LNCaP clone FGC (cell line): ENCODE data around the gene MAN1A1.
A peak's percentile ranks its signal among the peaks of the same experiment; 100 is the strongest.

Source experiments
- DNase-seq: peaks from one replicate; pipeline ENCODE4 v3.0.0-alpha.2; 2011; ENCODE audit warnings: low read depth
- H3K4me3 ChIP-seq: 2 replicates; pipeline ENCODE4 v1.5.1; 2011; ENCODE audit warnings: mild to moderate bottlenecking, low read depth, low read length, control low read depth
- TF ChIP-seq, protein P1 (sequence below): IDR thresholded peaks from 2 replicates; pipeline ENCODE4 v1.5.1; 2012; ENCODE audit warnings: mild to moderate bottlenecking; ENCODE audit not compliant: control insufficient read depth, insufficient read depth; ENCODE audit errors: extremely low read depth

MAN1A1 gene

DNA sequence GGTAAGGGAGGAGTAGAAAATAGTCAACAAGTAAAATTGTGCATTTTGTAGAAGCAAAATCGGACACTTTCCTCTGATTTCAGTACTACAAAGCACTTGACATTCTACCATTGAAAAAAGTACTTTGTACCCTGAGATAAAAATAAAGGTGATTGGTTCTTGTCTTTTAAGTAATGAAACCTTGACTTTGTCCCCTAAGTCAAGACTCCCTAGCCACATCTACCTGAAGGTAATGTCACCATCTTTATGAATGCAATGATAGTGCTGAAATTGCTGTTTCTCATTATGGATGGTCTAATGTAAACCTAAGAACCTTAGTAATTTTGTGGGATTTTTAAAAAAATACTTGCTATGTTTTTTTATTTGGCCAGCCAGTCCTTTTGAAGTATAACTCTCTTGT is 2.4 kb upstream of the MAN1A1 start:
- DNase-seq, result no peak
- TF ChIP-seq, protein P1, sequence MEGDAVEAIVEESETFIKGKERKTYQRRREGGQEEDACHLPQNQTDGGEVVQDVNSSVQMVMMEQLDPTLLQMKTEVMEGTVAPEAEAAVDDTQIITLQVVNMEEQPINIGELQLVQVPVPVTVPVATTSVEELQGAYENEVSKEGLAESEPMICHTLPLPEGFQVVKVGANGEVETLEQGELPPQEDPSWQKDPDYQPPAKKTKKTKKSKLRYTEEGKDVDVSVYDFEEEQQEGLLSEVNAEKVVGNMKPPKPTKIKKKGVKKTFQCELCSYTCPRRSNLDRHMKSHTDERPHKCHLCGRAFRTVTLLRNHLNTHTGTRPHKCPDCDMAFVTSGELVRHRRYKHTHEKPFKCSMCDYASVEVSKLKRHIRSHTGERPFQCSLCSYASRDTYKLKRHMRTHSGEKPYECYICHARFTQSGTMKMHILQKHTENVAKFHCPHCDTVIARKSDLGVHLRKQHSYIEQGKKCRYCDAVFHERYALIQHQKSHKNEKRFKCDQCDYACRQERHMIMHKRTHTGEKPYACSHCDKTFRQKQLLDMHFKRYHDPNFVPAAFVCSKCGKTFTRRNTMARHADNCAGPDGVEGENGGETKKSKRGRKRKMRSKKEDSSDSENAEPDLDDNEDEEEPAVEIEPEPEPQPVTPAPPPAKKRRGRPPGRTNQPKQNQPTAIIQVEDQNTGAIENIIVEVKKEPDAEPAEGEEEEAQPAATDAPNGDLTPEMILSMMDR, result no peak
- no peak overlapping the region for H3K4me3 ChIP-seq

DNA sequence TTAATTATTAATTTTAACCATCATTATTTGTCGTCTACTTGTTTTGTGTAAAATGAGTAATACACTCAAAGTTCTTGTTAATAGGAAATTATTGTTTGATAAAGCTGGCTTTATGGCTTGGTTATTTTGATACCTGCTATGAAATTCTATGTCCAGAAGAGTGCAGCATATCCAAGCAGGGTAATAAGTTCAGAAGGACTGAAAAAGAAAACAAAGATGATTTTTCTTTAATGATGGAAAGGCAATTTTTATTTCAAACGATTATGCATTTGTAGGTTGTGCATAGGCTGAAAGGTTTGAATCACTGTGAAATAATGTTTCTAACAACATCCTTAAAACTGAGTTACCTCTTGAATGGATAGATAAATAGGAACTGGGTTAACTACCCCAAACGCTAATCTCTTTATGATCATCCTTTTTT is 1.4 kb upstream of the MAN1A1 start:
- TF ChIP-seq, protein P1, result peak; percentile 57
- DNase-seq, result no peak
- H3K4me3 ChIP-seq, result no peak overlapping the region

DNA sequence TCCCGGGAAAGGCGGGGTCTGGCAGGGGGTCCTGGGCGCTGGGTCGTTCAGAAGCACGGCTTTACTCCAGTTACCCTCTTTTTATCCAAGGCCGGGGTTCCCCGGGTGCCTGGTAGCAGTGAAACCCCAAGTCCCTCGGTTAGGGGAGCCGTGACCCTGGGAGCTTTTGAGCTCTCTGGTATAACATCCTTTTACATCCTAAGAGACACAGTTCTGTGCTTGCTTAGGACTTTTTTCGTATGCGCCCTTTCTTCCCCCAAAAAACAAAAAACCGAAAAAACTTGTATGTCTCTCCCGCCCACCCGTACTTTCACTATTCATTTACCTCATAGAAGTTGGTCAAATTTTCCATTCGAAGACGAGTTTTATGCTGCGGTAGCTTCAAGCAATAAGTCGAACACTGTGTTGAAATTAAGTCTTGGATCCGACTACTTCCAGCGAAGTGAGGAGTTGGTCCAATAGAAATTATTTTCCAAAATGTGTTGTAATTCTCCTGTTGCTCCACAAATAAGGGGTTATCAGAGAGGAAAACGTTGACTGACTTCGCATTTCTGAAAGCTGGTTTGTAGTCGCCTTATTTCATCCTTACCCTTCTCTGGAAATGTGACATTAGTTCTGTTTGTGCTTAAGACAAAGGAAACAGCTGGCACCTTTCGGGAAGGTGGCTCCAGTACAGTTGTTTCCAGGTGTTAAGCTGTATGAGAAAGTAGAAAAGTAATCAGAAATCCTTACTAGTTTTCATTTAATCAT is 816 bp upstream of the MAN1A1 start:
- TF ChIP-seq, protein P1, result no peak
- peak overlapping the region; percentile 61 for H3K4me3 ChIP-seq
- no peak for DNase-seq

DNA sequence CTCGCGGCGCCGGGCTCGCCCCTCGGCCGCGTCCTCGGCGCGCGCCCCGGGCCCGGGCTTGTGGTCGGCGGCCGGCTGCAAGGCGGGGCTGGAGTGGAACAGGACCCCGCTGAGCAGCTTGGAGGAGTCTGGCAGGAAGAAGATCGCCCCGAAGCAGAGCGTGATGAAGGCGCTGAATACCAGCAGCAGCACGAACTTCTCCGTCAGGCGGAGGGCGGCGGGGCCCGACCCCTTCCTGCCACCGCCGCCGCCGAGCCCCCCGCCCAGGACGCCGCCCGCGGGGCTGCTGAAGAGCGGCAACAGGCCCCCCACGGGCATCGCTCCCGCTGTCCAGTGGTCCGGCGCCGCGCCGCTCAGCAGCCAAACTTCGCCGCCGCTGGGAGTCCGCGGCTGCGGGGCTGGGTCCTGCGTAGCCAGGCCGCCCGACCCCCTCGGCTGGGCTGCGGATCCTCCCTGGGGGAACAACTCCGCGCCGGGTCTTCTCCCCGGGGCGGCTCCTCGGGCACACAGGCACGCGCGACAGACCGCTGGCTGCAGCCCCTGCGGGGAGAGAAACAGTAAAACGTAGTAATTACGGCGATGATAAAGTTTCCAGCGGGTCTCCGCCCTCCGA is 707 bp downstream of the MAN1A1 start:
- no peak for DNase-seq
- TF ChIP-seq, protein P1, result no peak
- H3K4me3 ChIP-seq, result peak overlapping the region; percentile 61

DNA sequence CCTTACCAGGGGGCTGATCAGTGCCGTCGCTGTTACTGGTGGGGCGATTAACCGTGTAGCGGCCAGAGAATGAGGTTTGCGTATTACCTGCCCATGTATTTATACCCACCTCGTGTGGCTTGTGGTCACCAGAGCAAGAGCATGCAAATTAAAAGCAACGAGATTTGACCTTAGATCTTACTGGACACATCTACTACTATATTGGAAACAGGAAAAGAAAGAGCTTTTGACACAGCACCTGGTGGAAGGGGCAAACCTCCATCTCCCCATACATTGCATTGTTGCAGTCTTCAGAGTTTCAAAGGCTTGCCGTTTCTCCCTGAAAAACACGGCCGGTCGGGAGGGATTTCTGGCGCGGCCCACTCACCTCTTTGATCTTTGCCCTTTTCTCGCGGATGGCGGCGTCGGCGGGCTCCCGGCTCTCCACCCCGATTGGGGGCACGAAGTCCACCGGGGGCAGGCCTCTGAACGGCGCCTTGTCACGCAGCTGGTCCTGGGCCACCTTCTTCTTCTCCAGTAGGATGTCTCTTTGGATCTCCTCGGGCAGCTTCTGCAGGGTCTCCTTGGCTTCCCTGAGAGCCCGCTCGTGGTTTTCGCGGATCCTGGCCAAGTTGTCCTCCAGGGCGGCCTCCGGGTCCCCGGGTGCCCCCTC is 1.3 kb downstream of the MAN1A1 start:
- DNase-seq, result no peak
- TF ChIP-seq, protein P1, result no peak
- no peak overlapping the region for H3K4me3 ChIP-seq

DNA sequence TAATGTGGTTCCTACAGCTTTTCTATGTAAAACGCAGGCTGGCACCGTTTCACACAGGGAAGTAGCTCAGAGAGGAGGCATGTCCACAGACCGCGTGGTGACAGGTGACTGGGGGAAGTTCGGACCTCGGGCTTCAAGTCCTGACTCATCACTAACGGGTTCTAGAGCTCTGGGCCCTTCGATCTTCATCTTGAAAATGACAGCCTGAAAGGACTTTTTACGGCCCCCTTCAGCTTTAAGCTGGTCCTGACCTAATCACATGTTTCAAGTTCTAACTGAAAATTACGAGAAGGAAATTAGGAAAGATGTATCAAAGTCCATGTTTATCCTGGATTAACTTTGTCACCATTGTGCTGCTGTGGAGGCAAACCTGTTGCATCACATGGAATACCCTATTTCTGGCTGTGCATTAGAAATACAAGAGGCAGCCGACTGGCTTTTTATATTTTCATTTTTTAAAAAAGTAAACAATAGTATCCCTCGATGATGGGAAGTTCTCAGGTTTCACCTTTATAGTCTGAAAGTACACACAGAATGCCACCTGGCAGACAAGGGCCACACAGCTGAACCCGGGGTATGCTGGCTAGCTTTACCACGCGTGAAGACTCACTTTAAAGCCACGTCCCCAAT is 2.0 kb downstream of the MAN1A1 start:
- TF ChIP-seq, protein P1, result no peak
- no peak for DNase-seq
- no peak overlapping the region for H3K4me3 ChIP-seq
